ENCODE results near the gene SHC2.

SHC2 gene

GRCh38 chr19:460877-461720 lies at the start of gene SHC2:
TSS of gene SHC2 (minus strand) at chr19:461033. CDS start at chr19:460996, 37 bp downstream.
- peak within 1 kb of the TSS; percentile 50 for H3K4me3 ChIP-seq (ENCODE audit: low read depth, low read length)
- DNase-seq (ENCODE audit: low read depth): no peak

GRCh38 chr19:508204-509150 lies 47.6 kb upstream of the SHC2 start:
- DNase-seq (ENCODE audit: low read depth): no peak
- peak overlapping the region; percentile 87 for H3K4me3 ChIP-seq (ENCODE audit: low read depth, low read length)

DNA sequence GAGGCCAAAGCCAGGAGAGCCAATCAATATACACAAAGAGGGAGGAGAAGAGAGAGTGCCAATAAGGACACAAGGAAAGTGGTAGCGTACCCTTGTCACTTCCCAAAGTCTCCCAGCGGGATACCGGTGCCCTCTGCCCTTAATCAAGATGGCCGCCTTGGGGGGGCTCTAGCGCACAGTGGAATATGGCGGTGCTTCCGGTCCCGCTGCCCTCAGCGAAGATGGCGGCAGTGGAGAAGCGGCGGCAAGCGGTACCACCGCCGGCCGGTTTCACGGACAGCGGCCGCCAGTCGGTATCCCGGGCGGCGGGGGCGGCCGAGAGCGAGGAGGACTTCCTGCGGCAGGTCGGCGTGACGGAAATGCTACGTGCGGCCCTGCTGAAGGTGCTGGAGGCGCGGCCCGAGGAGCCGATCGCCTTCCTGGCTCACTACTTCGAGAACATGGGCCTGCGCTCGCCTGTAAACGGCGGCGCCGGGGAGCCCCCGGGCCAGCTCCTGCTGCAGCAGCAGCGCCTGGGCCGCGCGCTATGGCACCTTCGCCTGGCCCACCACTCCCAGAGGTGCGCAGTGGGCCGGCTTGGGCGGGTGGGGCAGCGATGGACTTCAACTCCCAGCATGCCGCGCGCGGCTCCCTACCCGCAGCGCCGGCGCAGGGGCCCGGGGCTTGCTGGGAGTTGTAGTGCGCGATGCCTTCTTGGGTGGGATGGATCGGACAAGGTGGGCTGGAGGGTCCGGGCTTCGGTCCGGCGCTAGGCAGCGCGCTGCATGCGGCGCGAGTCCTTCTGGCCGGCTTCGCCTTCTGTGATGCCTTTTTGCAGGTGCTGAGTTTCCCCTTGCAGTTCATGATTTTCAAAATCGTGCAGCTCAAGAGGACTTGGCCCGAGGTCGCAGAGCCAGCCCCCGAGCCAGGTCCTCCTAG lies 46.7 kb upstream of the SHC2 start, which contains the start of gene TPGS1:
TPGS1 (plus strand) TSS at position 212 of the 918 bp plus-strand sequence; CDS start at position 222, 10 bp downstream.
- DNase-seq (ENCODE audit: low read depth): no peak
- peak within 1 kb of the TSS; percentile 87 for H3K4me3 ChIP-seq (ENCODE audit: low read depth, low read length)

DNA sequence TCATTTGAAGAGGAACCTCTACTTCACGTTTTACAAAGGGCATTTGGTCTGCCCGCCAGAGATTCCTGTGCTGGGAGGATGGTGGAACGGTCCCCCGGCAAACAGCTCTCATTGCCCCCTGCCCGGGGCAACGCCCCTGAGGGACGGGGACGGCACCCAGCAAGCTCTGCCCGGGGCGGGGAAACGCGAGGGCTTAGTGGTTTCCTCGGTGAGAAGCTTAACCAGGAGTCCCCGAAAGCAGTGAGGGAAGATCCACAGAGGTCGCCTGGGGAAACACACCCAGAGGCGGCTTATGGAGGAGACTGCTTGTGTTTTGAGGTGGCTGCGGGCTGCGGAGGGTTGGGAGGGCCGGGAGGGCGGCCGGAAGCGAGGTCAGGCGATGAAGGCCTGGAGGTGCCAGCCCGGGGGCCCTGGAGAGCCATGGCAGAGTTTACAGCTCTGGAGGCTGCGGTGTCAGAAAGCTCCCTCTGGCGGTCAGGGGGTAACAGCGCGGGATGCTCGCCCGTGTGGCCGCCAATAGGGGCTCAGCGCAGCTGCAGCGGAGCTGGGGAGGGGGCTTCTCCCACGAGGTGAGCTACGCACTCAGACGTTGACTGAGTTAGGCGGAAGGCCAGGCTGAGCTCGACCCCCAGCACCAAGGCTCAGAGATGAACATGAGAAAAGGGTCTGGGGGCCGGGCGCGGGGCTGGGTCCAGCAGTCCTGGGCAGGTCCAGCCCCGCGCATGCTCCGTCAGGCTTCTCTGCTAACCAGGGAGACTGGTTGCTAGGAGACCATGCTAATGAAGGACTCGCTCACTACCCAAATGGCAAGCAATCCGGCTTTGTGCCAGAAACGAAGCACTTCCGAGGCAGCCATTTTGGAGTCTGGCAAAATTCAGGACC lies 45.8 kb upstream of the SHC2 start:
- peak overlapping the region; percentile 87 for H3K4me3 ChIP-seq (ENCODE audit: low read depth, low read length)
- peak; percentile 99 for DNase-seq (ENCODE audit: low read depth)

DNA sequence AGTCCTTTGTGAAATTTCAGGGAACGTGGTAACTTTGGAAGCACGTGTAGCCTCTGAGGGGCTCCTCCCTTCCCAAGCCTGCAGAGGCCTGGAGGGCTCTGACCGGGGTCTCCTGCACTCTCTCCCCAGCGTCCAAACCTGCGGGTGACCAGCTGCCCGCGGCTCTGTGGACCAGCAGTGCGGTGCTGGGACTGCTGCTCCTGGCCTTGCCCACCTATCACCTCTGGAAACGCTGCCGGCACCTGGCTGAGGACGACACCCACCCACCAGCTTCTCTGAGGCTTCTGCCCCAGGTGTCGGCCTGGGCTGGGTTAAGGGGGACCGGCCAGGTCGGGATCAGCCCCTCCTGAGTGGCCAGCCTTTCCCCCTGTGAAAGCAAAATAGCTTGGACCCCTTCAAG lies 43.8 kb upstream of the SHC2 start:
- DNase-seq (ENCODE audit: low read depth): no peak
- no peak overlapping the region for H3K4me3 ChIP-seq (ENCODE audit: low read depth, low read length)

DNA sequence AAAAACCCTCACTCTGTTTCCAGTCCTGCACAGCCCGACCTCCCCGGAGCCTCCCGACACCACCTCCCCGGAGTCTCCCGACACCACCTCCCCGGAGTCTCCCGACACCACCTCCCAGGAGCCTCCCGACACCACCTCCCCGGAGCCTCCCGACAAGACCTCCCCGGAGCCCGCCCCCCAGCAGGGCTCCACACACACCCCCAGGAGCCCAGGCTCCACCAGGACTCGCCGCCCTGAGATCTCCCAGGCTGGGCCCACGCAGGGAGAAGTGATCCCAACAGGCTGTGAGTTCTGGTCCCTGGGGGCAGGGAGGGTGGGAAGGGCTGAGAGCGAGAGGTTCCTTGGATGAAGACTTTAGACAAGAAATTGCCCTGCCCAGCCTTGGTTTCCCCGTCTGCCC lies 40.8 kb upstream of the SHC2 start:
- H3K4me3 ChIP-seq (ENCODE audit: low read depth, low read length): no peak overlapping the region

GRCh38 chr19:498977-499623 lies 38.3 kb upstream of the SHC2 start:
- H3K4me3 ChIP-seq (ENCODE audit: low read depth, low read length): no peak overlapping the region
- no peak for DNase-seq (ENCODE audit: low read depth)

More for the DNA sequence above, 40.8 kb upstream of the SHC2 start:
- no peak for DNase-seq (ENCODE audit: low read depth)

DNA sequence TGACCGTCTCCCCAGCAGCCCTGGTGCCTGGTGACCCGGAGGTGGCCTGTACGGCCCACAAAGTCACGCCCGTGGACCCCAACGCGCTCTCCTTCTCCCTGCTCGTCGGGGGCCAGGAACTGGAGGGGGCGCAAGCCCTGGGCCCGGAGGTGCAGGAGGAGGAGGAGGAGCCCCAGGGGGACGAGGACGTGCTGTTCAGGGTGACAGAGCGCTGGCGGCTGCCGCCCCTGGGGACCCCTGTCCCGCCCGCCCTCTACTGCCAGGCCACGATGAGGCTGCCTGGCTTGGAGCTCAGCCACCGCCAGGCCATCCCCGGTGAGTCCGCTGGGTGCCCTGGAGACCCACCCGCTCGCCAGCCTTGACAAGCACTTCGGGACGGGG lies 37.7 kb upstream of the SHC2 start:
- no peak for DNase-seq (ENCODE audit: low read depth)
- no peak overlapping the region for H3K4me3 ChIP-seq (ENCODE audit: low read depth, low read length)

DNA sequence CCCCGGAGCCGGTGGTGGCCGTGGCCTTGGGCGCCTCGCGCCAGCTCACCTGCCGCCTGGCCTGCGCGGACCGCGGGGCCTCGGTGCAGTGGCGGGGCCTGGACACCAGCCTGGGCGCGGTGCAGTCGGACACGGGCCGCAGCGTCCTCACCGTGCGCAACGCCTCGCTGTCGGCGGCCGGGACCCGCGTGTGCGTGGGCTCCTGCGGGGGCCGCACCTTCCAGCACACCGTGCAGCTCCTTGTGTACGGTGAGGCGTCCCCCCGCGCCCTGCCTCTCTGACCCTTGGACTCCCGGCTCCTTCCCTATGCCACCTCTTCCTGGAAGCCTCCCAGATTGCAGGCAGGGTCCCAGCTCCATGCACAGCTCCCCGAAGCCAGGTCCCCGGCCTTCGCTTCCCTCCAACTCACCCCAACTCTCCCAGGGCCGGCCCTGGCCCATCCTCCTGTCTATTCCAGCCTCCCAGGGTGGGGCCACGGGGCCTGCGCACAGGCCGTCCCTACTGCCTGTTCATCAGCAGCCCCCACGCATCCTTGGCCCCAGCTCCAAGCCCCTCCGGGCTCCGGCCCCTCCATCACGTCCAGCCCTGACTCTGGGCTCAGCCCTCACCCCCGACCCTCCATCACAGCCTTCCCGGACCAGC lies 37.2 kb upstream of the SHC2 start:
- DNase-seq (ENCODE audit: low read depth): no peak
- H3K4me3 ChIP-seq (ENCODE audit: low read depth, low read length): no peak overlapping the region

- no peak overlapping the region for H3K4me3 ChIP-seq (ENCODE audit: low read depth, low read length)
- DNase-seq (ENCODE audit: low read depth): no peak
Measured at GRCh38 chr19:497491-497868, 36.6 kb upstream of the SHC2 start.

DNA sequence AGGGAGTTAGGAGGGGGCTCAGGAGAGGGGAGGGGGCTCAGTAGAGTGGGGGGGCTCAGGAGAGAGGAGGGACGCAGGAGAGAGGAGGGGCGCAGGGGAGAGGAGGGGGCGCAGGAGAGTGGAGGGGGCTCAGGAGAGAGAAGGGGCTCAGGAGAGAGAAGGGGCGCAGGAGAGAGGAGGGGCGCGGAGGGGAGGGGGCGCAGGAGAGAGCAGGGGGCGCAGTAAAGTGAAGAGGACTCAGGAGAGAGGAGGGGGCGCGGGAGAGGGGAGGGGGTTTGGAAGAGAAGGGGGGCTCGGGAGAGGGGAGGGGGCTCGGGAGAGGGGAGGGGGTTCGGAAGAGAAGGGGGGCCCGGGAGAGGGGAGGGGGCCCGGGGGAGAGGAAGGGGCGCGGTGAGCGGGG lies 36.2 kb upstream of the SHC2 start:
- DNase-seq (ENCODE audit: low read depth): no peak
- no peak overlapping the region for H3K4me3 ChIP-seq (ENCODE audit: low read depth, low read length)

GRCh38 chr19:496112-496665 lies 35.4 kb upstream of the SHC2 start, which contains the start of gene MADCAM1:
TSS of gene MADCAM1 (plus strand) at chr19:496486. CDS start at chr19:496500, 14 bp downstream.
- DNase-seq (ENCODE audit: low read depth): no peak
- H3K4me3 ChIP-seq (ENCODE audit: low read depth, low read length): no peak within 1 kb of the TSS

DNA sequence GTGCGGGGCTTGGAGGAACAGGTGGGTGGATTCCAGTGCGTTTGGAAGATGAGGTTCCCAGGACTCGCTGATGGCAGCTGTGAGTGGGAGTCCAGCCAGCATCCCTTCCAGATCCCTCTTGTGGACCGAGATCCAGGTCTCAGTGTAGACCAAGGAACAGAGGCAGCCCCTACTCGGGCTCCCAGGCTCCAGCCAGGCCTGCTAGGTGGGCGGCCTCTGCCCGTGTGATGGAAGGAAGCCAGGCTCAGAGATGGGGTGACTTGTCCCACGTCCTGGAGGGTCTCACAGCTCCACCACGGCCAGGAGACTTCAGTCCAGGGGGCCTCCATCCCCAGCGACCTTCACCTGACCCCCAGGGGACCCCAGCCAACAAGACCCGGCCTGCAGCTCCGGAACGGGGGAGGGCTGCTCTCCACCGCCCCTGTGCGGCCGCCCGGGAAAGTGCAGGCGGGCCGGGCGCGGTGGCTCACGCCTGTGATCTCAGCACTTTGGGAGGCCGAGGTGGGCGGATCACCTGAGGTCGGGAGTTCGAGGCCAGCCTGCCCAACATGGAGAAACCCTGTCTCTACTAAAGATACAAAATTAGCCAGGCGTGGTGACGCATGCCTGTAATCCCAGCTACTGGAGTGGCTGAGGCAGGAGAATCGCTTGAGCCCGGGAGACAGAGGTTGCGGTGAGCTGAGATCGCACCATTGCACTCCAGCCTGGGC lies 34.7 kb upstream of the SHC2 start:
- DNase-seq (ENCODE audit: low read depth): no peak
- no peak overlapping the region for H3K4me3 ChIP-seq (ENCODE audit: low read depth, low read length)

- H3K4me3 ChIP-seq (ENCODE audit: low read depth, low read length): no peak overlapping the region
- DNase-seq (ENCODE audit: low read depth): no peak
Measured at GRCh38 chr19:495081-495401, 34.2 kb upstream of the SHC2 start.

- DNase-seq (ENCODE audit: low read depth): no peak
- no peak overlapping the region for H3K4me3 ChIP-seq (ENCODE audit: low read depth, low read length)
Measured at GRCh38 chr19:494171-495080, 33.6 kb upstream of the SHC2 start.

Measured in skeletal muscle cell (primary cell).